Neural crest cell (in vitro differentiated cells): ENCODE results near the gene INHBC. TPM values are rescaled to one million over a fixed set of nuclear protein-coding genes. Genes with fewer than 3 reads are reported as not detected.

Experiments used
- DNase-seq: peaks from one replicate; pipeline ENCODE4 v3.0.0; 2021; ENCODE audit warnings: low read depth, mixed read lengths, low spot score
- H3K27ac Mint-ChIP-seq: one replicate; pipeline ENCODE4 v1.8.0; 2021; ENCODE audit warnings: mild to moderate bottlenecking, mixed read lengths; ENCODE audit not compliant: unreplicated experiment
- H3K27me3 Mint-ChIP-seq: 2 replicates; pipeline ENCODE4 v1.8.0; 2021; ENCODE audit warnings: low read depth, mild to moderate bottlenecking, mixed read lengths
- H3K36me3 Mint-ChIP-seq: 2 replicates; pipeline ENCODE4 v1.8.0; 2021; ENCODE audit warnings: low read depth, mild to moderate bottlenecking, mixed read lengths
- H3K4me1 Mint-ChIP-seq: 2 replicates; pipeline ENCODE4 v1.8.0; 2021; ENCODE audit warnings: mixed read lengths
- H3K4me3 Mint-ChIP-seq: one replicate; pipeline ENCODE4 v1.8.0; 2021; ENCODE audit warnings: mild to moderate bottlenecking, mixed read lengths
- H3K9me3 Mint-ChIP-seq: 2 replicates; pipeline ENCODE4 v1.8.0; 2021; ENCODE audit warnings: mixed read lengths
- CTCF ChIP-seq: fragments of 200-600 bp; sonication (generic); conservative IDR thresholded peaks from 2 replicates; pipeline ENCODE4 v1.5.0; 2021; ENCODE audit warnings: antibody characterized with exemption, mild to moderate bottlenecking
- total RNA-seq: library from RNA; stranded (reverse); gene quantifications from 2 replicates; pipeline ENCODE4 v1.2.1, GENCODE V29; 2021

The INHBC gene
- total RNA-seq, 1 donor from 2014 or later: not detected

DNA sequence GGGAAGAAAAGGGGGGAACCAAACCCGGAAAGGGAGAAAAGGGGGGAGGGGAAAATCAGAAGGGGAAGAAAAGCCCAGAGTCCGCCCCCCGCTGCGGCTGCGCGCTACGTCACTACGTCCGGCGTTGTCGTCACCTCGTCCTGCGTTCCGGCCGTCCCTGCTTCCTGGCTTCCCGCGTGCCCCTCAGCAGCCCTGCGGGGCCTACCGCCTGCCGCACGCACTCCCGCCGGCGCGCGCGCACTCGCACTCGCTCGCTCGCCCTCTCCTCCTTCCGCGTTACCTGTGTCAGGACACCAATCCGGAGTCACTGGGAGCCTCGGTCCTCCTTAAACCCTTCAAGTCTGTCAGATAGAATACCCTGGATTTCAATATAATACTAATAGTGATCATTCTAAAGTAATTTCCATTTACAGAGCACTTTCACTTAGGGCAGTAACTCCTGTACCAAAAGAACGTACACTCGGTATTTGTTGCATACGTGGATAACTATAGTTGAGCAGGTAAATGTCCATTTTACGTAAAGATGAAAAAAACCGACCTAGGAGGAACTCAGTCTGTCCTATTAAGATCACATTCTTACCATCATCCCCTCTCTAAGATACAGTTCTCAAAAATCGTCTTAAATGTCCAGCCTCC is 3.5 kb upstream of the INHBC start, which contains the start of gene R3HDM2:
R3HDM2 (minus strand) TSS at position 113 of the 636 bp plus-strand sequence. CDS start 120,615 bp downstream, outside the sequence.
- Mint-ChIP-seq H3K9me3 (no peaks in the 10 kb centered on the region), H3K4me3 (peak within 1 kb of the TSS; percentile 97), H3K4me1 (peaks cover 29% of the 10 kb centered on the region), H3K36me3 (no peaks in the 10 kb centered on the region), H3K27me3 (no peaks in the 10 kb centered on the region), H3K27ac (peak within 1 kb of the TSS; percentile 97)
- DNase-seq: peak; percentile 84
- no peak for TF ChIP-seq CTCF

DNA sequence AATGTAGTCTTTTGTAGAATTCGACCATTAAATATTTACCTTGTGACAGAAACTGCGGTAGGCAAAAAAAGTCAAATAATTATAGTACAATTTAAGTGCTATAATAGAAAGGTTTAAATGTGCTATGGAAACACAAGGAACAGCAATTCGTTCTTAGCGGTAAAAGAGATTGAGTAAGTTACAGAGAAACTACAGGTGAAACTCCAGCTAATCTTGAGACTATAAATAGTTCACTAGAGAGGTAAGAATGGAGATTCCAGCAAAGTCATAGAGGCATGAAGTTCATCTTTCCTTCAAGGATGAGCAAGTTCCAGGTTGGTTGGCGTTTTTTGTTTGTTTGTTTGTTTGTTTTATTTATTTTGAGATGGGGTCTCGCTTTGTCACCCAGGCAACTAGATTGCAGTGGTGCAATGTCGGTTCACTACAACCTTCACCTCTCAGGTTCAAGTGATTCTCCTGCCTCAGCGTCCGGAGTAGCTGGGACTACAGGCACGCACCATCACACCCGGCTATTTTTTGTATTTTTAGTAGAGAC is 2.9 kb upstream of the INHBC start:
- peak overlapping the region; percentile 97 for H3K27ac Mint-ChIP-seq
- H3K27me3 Mint-ChIP-seq: no peaks in the 10 kb centered on the region
- H3K4me3 Mint-ChIP-seq: peak overlapping the region; percentile 93
- no peak for TF ChIP-seq CTCF
- no peak for DNase-seq
- peaks cover 29% of the 10 kb centered on the region for H3K4me1 Mint-ChIP-seq
- no peaks in the 10 kb centered on the region for H3K9me3 Mint-ChIP-seq
- H3K36me3 Mint-ChIP-seq: no peaks in the 10 kb centered on the region

DNA sequence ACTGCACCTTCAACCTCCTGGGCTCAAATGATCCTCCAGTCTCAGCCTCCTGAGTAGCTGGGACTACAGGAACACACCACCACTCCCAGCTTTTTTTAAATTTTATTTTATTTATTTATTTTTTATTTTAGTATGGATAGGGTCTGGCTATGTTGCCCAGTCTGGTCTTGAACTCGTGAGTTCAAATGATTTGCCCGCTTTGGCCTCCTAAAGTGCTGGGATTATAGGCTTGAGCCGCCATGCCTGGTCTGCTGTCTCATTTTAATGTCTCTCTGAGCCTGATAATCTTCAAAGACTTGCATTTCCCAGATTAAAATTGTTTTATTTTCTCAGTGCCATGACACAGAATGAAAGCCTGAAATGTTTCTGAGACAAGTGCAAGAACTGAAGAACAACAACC is 1.2 kb upstream of the INHBC start:
- Mint-ChIP-seq H3K4me1 (peaks cover 21% of the 10 kb centered on the region), H3K36me3 (no peaks in the 10 kb centered on the region), H3K27ac (no peak overlapping the region), H3K4me3 (no peak overlapping the region), H3K27me3 (no peaks in the 10 kb centered on the region), H3K9me3 (no peaks in the 10 kb centered on the region)
- no peak for TF ChIP-seq CTCF
- no peak for DNase-seq

DNA sequence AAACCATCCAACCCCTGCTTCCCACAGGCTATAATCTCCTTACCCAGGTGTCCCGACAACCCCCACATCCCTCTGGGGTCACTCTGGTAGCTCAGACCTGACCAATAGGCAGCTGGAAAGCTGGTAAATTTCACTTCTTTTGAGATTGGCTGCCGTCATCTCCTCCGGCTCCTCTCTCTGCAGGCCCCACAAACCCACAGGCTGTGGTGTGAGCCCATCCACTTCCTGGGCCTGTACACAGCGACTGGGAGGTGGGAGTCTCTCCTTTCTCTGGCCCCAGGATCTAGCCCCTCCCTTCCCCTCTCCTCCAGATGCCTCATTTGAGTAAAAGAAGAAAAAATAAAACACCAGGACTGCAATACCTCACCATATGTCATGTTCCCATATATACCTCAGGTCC is 709 bp downstream of the INHBC start:
- Mint-ChIP-seq H3K9me3 (no peaks in the 10 kb centered on the region), H3K27me3 (no peaks in the 10 kb centered on the region), H3K36me3 (no peaks in the 10 kb centered on the region), H3K27ac (no peak overlapping the region), H3K4me1 (peaks cover 9% of the 10 kb centered on the region), H3K4me3 (peak overlapping the region; percentile 53)
- no peak for TF ChIP-seq CTCF
- no peak for DNase-seq

DNA sequence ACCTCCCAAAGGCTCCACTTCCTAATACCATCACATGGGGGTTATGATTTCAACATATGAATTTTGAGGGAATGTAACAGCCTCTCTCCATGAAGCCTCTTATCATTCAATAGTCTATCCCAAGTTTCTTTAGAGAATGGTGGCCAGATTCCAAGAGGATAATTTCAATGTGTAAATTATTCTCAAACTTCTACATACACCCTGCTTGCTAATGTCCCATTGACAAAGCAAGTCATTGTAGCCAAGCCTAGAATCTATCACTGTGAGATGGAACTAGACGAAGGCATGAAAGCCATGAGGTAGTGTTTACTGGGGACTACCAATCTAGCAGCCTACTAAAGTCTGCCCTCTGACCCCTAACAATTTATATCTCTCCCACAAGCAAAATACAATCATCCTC is 3.8 kb downstream of the INHBC start:
- TF ChIP-seq CTCF: no peak
- no peak overlapping the region for H3K27ac Mint-ChIP-seq
- DNase-seq: no peak
- no peaks in the 10 kb centered on the region for H3K27me3 Mint-ChIP-seq
- no peaks in the 10 kb centered on the region for H3K9me3 Mint-ChIP-seq
- H3K4me3 Mint-ChIP-seq: no peak overlapping the region
- no peaks in the 10 kb centered on the region for H3K36me3 Mint-ChIP-seq
- H3K4me1 Mint-ChIP-seq: no peaks in the 10 kb centered on the region
